CD4-positive, alpha-beta T cell treated with Interleukin-15 for 4 hours (primary cell): ENCODE data around the gene ACYP1.
"Not testable (repeated sequence)": the region's sequence is repeated elsewhere in the genome, so short reads cannot be mapped to it uniquely, and the experiment has no call there.

Experiments
- DNase-seq: peaks from one replicate; pipeline ENCODE4 v3.0.0-alpha.2; 2020; ENCODE audit warnings: low spot score

The ACYP1 gene

GRCh38 chr14:75068294-75069120, 4.7 kb upstream of the ACYP1 start:
- DNase-seq, result no peak

DNA sequence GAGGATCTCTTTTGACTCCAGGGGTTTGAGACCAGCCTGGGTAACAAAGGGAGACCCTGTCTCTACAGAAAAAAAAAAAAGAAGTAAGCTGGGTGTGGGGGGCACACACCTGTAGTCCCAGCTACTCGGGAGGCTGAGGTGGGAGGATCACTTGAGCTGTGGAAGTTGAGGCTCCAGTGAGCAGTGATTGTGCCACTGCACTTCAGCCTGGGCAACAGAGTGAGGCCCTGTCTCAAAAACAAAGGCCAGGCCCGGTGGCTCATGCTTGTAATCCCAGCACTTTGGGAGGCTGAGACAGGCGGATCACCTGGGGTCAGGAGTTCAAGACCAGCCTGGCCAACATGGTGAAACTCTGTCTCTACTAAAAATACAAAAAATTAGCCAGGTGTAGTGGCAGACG, 3.9 kb upstream of the ACYP1 start:
- not testable (repeated sequence) for DNase-seq

- DNase-seq, result no peak
Measured at GRCh38 chr14:75067212-75067611, 3.4 kb upstream of the ACYP1 start.

GRCh38 chr14:75066691-75067090, 2.9 kb upstream of the ACYP1 start:
- DNase-seq, result no peak

GRCh38 chr14:75064205-75064567, 362 bp upstream of the ACYP1 start:
- no peak for DNase-seq

DNA sequence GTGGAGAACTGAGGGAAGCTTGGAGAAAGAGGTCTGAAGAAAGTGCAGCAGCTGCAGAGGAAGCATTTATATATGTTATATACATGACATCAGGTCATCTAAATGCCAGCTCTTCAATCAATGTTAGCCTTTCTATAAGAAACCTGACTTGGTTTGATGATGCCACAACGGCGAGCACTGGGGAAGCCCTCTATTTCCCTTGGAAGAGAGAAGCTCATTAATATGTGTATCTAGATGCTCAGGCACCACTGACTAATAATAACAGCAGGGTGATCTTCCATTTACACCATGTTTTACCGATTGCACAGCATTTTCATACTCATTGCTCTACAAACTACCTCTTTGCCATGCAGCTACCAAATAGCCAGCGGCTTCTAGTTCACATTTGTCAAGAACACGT, 811 bp downstream of the ACYP1 start:
- DNase-seq, result no peak

DNA sequence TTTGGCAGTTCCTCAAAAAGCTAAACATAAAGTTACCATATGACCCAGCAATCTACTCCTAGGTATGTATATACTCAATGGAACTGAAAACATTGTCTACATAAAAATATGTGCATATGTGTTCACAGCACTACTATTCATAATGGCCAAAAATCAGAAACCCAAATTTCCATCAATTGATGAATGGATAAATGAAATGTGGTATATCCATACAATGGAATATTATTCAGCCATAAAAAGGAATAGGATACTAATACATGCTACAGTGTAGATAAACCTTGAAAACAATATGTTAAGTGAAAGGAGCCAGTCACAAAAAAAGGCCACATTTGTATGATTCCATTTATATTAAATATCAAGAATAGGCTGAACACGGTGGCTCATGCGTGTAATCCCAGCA, 3.4 kb downstream of the ACYP1 start:
- DNase-seq, result no peak

DNA sequence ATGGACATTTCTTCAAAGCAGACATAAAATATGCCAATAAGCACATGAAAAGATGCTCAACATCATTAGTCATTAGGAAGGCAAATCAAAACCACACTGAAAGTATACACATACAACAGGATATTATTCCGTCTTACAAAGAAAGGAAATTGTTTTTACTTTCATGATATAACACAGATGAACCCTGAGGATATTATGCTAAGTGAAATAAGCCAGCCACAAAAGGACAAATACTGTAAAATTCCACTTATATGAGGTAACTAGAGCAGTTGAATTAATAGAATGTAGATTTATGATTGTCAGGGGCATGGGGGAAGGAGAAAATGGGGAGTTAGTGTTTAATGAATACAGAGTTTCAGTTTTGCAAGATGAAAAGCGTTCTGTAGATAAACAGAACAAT, 4.2 kb downstream of the ACYP1 start:
- DNase-seq, result no peak

- DNase-seq, result no peak
Measured at GRCh38 chr14:75054421-75054820, 9.4 kb downstream of the ACYP1 start.

DNA sequence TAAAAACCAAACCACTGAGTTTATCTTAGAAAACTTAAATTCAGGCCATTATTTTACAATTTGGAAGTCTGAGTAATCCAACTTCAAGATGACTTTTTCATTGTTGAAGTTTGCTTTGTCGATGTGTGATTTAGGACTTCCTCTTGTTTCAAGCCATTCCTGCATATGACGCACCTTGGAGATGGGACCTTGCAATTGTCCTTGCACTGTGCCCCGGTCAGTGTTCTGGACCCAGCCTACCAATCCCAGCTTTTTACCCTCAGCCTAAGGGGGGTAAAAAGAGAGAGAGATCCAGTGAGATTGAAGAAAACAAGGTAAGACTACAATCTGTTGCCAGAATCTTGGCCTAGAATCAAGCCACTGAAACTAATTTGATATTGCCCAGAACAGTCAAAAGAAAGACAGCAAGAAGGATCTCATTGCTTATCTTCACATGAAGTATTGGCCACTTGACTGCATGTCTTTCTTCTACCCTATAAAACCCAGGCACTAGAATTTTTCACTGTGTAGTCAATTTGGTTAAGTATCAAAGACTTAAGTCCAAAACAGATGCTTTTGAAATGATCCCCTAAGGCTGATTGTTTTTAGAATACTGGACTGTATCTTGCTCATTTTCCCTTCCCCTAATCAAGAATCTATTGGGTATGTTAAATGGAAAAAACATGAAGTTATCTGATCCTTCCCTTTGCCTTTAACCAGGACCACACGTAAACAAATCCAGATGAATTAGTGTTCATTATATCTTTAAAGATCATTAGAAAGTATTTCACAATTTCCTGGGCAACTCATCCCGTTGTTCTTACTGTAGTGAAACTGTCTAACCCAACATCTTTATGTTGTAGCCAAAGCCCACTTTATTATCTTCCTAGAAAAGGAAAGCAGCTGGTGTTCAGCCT, 10.2 kb downstream of the ACYP1 start:
- no peak for DNase-seq

DNA sequence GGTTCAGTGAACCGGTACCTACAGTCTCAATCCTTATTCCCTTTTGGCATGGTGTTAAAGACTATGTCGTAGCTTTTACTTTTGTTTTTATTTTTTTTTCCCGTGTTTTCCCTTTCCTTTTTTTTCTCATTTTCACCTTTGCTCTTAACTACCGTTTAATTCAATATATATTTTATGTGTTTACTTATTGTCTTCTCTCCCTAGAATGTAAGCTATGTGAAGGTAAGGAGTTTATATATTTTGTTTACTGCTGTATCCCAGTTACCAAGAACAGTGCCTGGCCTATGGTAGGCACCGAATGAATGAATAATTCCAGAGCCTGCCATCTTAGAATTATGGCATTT, 12.3 kb downstream of the ACYP1 start:
- DNase-seq, result no peak

GRCh38 chr14:75050852-75051555, 12.8 kb downstream of the ACYP1 start, which contains the start of gene MLH3:
TSS of gene MLH3 (minus strand) at chr14:75051467. CDS start at chr14:75049655, 1,812 bp downstream.
- DNase-seq, result peak; percentile 74

- no peak for DNase-seq
Measured at GRCh38 chr14:75049731-75050201, 14.1 kb downstream of the ACYP1 start.

GRCh38 chr14:75049136-75049535, 14.7 kb downstream of the ACYP1 start:
- no peak for DNase-seq

GRCh38 chr14:75048101-75048500, 15.7 kb downstream of the ACYP1 start:
- DNase-seq, result no peak

DNA sequence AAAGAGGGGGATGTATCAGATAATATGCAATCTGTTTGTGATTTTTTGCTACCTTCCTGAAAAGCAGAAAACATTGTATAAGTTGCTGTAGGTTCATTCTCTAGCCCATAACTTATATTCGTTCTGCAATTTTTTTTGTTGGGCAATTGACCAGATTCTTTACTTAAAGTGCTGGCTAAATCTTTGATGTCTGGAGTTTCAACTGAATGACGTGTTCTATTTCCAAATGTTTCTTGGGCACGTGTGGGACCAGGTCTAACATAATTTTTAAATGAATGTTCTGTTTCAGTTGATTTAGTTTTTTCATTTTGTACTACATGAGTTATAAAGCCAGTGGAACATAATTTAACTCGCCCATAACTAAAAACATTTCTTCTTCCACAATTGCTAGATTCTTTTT, 16.3 kb downstream of the ACYP1 start:
- DNase-seq, result no peak

- no peak for DNase-seq
Measured at GRCh38 chr14:75046899-75047298, 16.9 kb downstream of the ACYP1 start.

DNA sequence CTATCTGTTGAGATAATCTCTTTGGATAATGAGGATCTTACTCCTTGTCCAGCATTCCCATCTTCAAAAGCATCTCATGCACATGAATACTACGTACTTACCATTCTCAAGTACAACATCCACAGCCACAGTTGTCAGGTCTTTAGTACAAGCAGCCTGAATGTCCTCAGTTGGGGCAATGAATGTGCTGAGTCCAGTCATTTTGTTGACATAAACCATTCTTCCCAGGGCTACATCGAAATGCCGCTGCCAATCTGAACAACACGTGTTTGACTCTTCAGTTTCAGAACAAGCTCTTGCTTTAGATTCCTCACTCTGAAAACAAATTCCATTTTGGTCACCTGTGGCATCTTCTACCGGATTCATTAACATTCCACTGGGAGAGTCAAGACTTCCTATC, 17.5 kb downstream of the ACYP1 start:
- no peak for DNase-seq

GRCh38 chr14:75044752-75045151, 19.1 kb downstream of the ACYP1 start:
- no peak for DNase-seq

- DNase-seq, result no peak
Measured at GRCh38 chr14:75044322-75044721, 19.5 kb downstream of the ACYP1 start.

GRCh38 chr14:75042035-75042434, 21.8 kb downstream of the ACYP1 start:
- DNase-seq, result no peak

GRCh38 chr14:75041613-75042012, 22.2 kb downstream of the ACYP1 start:
- DNase-seq, result no peak

DNA sequence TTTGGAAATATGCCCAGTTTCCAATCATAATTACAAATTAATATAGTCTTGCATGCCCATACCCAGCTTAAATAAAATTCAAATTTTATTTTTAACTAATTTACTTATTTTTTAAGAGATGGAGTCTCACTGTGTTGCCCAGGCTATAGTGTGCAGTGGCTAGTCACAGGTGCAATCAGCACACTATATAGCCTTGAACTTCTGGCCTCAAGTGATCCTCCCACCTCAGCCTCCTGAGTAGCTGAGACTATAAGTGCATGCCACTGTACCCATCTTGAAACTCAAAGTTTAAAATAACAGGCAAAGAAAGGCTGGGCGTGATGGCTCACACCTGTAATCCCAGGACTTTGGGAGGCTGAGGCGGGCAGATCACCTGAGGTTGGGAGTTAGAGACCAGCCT, 22.9 kb downstream of the ACYP1 start:
- DNase-seq, result no peak
